ENCODE results near the gene GFAP.
A peak's percentile ranks its signal among the peaks of the same experiment; 100 is the strongest.

GFAP gene

GRCh38 chr17:44912763-44913544, 2.3 kb downstream of the GFAP start:
- TF ChIP-seq REST (IDR thresholded peaks at IDR 0.05; ENCODE audit: low read depth): no peak
- TF ChIP-seq TAF1 (IDR thresholded peaks at IDR 0.05; ENCODE audit: low read depth): no peak
- TF ChIP-seq RAD21 (IDR thresholded peaks at IDR 0.05; ENCODE audit: low read depth): no peak
- no peak for TF ChIP-seq NFIC (IDR thresholded peaks at IDR 0.05)
- no peak for TF ChIP-seq EP300 (IDR thresholded peaks at IDR 0.05; ENCODE audit: borderline replicate concordance)
- no peak for TF ChIP-seq CEBPB (IDR thresholded peaks at IDR 0.05)
- no peak for TF ChIP-seq TCF12 (IDR thresholded peaks at IDR 0.05; ENCODE audit: low read depth)

- TF ChIP-seq RAD21 (IDR thresholded peaks at IDR 0.05; ENCODE audit: low read depth) (peak; percentile 65), REST (IDR thresholded peaks at IDR 0.05; ENCODE audit: low read depth) (no peak), NFIC (IDR thresholded peaks at IDR 0.05) (no peak)
These were observed 3.9 kb downstream of the GFAP start for GRCh38 chr17:44911133-44912001.

GRCh38 chr17:44910231-44911106, 4.8 kb downstream of the GFAP start:
- TF ChIP-seq YY1 (IDR thresholded peaks at IDR 0.05; ENCODE audit: low read depth) (no peak), NFIC (IDR thresholded peaks at IDR 0.05) (no peak), EGR1 (IDR thresholded peaks at IDR 0.05) (no peak), TAF1 (IDR thresholded peaks at IDR 0.05; ENCODE audit: low read depth) (no peak), ZBTB7A (IDR thresholded peaks at IDR 0.05; ENCODE audit: low read depth) (no peak), REST (IDR thresholded peaks at IDR 0.05; ENCODE audit: low read depth) (no peak), TCF12 (IDR thresholded peaks at IDR 0.05; ENCODE audit: low read depth) (no peak), TEAD4 (IDR thresholded peaks at IDR 0.05) (no peak), CREB1 (IDR thresholded peaks at IDR 0.05; ENCODE audit: low read depth) (no peak), EP300 (IDR thresholded peaks at IDR 0.05; ENCODE audit: borderline replicate concordance) (no peak), RAD21 (IDR thresholded peaks at IDR 0.05; ENCODE audit: low read depth) (no peak), FOXM1 (IDR thresholded peaks at IDR 0.05; ENCODE audit: borderline replicate concordance, low read depth) (no peak)
- TF ChIP-seq, protein P1, sequence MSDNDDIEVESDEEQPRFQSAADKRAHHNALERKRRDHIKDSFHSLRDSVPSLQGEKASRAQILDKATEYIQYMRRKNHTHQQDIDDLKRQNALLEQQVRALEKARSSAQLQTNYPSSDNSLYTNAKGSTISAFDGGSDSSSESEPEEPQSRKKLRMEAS (IDR thresholded peaks at IDR 0.05): no peak; the same call in 1 of the 2 replicates
- TF ChIP-seq, protein P2, sequence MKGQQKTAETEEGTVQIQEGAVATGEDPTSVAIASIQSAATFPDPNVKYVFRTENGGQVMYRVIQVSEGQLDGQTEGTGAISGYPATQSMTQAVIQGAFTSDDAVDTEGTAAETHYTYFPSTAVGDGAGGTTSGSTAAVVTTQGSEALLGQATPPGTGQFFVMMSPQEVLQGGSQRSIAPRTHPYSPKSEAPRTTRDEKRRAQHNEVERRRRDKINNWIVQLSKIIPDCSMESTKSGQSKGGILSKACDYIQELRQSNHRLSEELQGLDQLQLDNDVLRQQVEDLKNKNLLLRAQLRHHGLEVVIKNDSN (IDR thresholded peaks at IDR 0.05): no peak

- TF ChIP-seq RAD21 (IDR thresholded peaks at IDR 0.05; ENCODE audit: low read depth) (no peak), FOXM1 (IDR thresholded peaks at IDR 0.05; ENCODE audit: borderline replicate concordance, low read depth) (no peak), CEBPB (IDR thresholded peaks at IDR 0.05) (no peak), EP300 (IDR thresholded peaks at IDR 0.05; ENCODE audit: borderline replicate concordance) (no peak), ZBTB7A (IDR thresholded peaks at IDR 0.05; ENCODE audit: low read depth) (no peak), CREB1 (IDR thresholded peaks at IDR 0.05; ENCODE audit: low read depth) (no peak), TCF12 (IDR thresholded peaks at IDR 0.05; ENCODE audit: low read depth) (no peak), NFIC (IDR thresholded peaks at IDR 0.05) (no peak), TEAD4 (IDR thresholded peaks at IDR 0.05) (no peak), YY1 (IDR thresholded peaks at IDR 0.05; ENCODE audit: low read depth) (no peak), EGR1 (IDR thresholded peaks at IDR 0.05) (no peak), TAF1 (IDR thresholded peaks at IDR 0.05; ENCODE audit: low read depth) (no peak), REST (IDR thresholded peaks at IDR 0.05; ENCODE audit: low read depth) (no peak)
- TF ChIP-seq, protein P2 (IDR thresholded peaks at IDR 0.05): no peak
- TF ChIP-seq, protein P1 (IDR thresholded peaks at IDR 0.05): no peak
These were observed 5.6 kb downstream of the GFAP start for GRCh38 chr17:44909681-44910144.

Measured in Ishikawa (cell line).